Activated naive CD4-positive, alpha-beta T cell (primary cell): ENCODE results near the gene MED29.

Source experiments
- DNase-seq, 4 experiments: peaks; one replicate each; lab custom pipeline; 2025; lab: John Stamatoyannopoulos, UW

Gene MED29, protein sequence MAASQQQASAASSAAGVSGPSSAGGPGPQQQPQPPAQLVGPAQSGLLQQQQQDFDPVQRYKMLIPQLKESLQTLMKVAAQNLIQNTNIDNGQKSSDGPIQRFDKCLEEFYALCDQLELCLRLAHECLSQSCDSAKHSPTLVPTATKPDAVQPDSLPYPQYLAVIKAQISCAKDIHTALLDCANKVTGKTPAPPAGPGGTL

DNA sequence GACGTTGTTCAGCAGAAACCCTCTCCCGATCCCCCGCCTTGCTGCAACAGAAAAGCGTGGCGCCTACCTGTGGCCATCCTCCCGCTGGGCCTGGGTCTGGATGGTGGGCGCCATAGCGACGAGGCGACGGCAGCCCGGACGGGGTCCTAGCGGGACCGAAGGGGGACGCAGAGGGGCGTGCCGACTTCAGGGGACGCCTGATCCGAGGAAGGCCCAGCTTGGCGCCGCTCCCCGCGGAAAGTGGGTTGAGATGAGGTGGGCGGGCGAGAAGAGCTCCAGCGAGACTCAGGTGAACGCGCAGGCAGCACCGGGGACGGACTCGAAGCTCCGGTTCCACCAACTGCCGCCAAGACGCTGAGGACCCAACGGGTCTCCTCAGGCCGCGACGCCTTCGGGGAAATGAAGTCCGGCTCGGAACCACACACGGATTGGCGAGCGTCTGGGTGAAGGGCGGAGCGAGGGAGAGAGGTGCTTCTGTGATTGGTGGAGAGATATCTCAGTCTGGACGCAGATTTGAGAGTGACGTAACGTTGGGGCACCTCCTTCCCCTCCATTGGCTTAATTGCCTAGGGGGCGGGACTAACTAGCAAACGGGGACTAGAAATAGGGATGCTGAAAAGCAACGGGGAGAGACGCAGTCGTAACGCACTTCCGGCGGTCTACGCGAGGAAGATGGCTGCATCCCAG lies at the start of gene MED29, which contains the start of gene PAF1:
MED29 (plus strand) TSS at position 628 of the 687 bp plus-strand sequence; CDS start at position 673, 45 bp downstream.
PAF1 (minus strand) TSS at position 356 of the 687 bp plus-strand sequence; CDS start at position 114, 242 bp downstream.
- peak; percentile 80 to 95 (median 87) for DNase-seq

DNA sequence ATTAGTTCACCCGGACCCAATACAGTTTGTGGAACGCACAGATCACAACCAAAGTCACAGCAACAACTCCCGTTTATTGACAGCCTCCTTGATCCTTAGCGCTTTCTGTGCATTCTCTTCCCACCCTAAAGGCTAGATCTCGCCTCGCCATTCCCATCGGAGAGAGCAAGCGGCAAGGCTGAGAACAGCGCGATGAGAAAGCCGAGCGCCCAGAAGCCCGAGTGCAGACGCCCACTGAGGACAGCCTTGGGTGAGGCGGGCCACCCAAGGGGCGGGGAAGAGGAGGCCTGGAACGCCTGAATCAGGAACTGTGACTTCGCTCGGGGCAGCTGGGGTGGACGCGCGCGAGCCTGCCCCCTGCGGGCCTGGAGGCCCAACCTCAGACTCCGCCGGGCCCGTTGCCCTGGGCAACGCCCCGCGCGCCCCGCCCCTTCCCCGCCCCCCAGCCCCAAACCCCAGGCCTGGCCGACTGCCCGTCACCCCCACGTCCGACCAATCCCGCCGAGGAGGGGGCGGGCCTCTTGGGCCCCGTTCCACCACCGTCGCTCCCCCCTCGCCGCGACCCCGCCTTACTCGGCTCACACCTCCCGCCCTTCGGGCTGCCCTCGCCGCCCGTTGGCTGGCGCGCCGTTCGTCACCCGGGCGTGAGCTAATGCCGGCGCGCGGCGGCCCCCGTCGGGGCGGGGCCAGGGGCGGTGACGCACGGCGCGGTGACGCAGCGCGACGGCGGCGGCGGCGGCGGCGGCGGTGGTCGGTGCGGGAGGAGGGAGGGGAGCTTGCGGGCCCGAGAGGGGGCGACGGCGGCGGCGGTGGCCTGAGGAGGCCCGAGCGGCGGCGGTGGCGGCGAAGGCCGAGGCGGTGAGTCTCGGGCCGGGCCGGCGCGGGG lies 49.2 kb upstream of the MED29 start, which contains the start of gene SAMD4B:
SAMD4B (plus strand) TSS at position 703 of the 886 bp plus-strand sequence. CDS start 14,473 bp downstream, outside the sequence.
- DNase-seq, result peak; percentile 97 to 99 (median 98)

DNA sequence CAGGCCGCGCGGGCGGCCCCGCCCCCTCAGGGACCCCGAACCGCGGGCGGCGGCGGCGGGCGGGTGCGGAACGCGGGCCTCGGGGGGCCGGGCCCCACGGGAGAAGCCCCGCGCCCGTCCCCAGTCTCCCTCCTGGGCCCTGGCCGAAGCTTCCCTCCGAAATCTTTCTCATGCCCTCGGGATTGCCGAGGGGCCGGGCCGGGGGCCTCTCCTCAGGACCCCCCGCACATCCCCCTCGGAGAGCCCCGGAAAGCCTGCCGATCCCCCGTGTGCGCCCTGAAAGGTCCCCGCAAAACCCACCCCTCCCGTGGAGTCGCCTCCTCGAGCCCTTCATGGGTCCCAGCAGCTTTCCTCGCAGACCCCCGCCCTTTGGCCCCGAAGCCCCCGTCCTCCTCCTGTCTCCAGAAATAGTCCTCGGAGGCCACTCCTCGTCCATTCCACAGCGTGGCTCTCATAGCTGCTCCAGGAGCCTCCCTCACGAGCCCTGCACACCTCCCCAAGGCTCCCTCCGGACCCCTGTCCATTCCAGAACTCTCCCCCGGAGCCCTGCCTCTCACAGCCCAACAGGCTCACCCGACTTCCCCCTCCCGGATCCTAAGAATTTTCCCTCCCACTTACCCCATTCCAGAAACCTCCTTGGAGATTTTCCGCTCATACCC lies 48.4 kb upstream of the MED29 start:
- DNase-seq, result no peak

DNA sequence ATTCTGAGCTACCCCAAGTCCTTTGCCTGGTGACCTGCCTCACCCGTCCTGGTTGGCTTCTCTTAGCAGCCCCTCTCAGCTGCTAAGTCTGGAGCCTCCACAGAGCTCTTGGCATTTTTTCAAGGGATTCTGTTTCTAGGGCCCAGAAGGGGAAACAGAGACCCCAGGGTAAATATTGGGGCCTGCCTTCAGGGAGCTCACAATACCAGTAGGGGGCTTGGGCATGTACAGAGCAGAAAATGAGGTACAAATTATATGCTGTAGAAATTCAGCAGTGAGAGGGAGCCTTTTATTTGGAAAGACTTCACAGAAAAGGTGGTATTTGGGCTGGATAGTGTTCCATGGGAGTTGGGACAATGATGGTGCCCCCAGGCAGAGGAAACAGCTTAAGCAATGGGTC lies 45.2 kb upstream of the MED29 start:
- no peak for DNase-seq

DNA sequence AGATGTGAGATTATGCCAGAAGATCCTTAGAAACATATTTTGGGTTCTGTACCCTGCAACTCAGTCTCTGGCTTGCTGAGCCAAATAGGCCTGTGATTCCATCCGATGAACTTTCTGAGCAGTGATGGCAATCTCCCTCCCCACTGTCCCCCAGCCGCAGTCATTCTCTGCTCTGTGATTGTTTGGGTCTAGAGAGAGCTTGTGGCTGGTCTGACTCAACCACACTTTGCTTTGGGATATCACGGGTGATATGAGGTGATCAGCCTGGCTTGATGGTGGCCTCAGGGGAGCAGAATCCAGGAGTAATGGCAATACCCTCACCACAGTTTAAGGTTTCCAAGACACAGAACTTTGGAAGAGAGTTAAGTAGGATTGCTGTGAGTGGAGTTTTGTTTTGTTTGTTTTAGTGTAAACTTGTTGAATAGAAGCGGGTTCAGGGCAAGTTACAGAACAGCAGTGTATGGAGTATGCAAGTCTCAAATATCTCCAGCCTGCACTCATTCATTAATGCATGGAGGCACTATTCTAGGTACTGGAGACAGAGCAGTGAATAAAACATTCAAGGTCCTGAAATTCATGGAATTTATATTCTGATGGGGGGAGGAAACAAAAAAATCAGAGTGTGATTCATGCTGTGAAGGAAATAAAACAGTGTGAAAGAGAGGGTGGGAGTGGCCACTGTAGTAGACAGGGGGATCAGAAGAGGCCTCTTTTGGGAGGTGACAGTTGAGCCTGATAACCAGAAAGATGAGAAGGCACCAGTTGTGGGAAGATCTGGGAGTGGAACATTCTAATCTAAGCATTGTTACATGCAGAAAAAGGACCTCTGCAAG lies 43.6 kb upstream of the MED29 start:
- no peak for DNase-seq

DNA sequence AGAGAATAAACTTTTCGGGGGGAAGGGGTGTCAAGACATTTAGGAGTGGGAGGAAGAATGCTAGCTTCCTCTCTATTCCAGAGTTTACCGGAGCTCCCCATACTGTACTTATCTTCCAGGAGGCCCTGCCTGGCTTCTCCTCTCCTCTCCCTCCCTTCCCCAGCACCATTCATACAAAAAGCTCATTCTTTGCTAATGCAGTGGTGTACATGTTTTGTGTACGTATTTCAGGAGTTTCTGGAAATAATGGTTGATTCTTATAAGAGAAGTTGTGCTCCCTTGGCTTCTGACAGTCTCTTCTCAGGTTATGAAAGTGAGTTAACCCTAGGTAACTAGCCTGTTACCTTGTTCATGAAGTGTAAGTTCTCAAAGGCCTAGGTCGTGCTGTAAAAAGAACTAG lies 41.9 kb upstream of the MED29 start:
- DNase-seq, result no peak

DNA sequence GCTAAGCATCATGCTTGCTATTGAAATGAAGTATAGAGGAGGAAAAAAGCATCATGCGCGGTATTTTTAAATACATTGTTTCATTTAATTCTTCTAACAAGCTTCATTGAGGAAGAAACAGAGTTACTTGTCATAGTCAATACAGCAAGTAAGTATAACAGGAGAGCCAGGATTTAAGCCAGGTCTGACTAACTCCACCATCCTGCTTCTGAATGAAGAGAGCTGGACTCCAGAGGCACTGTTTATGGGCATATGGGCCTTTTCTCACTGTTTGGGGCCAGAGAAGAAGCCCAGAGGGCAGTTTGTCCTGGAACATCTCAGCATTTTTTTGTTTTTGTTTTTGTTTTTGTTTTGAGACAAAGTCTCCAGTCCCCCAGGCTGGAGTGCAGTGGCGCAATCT lies 41.0 kb upstream of the MED29 start:
- DNase-seq, result no peak

DNA sequence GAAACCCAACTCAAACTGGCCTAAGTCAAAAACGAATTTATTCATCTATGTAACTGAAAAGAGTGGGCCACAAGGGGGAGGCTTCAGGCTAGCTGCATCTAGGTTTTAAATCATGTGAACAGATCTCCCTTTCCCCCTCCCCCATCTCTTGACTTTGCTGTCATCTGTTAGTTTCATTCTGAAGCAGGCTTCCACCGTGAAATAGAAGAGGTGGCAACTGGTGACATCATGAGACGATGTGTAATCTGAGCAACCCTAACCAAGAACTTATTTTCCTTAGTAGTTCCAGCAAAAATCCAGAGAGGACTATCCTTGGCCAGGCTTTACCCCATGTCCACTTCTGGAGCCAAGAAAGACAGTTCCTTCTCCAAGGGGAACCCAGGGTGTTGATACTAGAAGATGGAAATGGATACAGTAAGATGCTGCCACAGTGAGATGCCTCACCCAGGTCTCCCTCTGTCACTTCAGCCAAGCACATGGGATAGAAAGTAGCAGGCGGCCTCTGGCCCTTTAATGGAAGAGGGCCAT lies 39.6 kb upstream of the MED29 start:
- DNase-seq, result no peak

DNA sequence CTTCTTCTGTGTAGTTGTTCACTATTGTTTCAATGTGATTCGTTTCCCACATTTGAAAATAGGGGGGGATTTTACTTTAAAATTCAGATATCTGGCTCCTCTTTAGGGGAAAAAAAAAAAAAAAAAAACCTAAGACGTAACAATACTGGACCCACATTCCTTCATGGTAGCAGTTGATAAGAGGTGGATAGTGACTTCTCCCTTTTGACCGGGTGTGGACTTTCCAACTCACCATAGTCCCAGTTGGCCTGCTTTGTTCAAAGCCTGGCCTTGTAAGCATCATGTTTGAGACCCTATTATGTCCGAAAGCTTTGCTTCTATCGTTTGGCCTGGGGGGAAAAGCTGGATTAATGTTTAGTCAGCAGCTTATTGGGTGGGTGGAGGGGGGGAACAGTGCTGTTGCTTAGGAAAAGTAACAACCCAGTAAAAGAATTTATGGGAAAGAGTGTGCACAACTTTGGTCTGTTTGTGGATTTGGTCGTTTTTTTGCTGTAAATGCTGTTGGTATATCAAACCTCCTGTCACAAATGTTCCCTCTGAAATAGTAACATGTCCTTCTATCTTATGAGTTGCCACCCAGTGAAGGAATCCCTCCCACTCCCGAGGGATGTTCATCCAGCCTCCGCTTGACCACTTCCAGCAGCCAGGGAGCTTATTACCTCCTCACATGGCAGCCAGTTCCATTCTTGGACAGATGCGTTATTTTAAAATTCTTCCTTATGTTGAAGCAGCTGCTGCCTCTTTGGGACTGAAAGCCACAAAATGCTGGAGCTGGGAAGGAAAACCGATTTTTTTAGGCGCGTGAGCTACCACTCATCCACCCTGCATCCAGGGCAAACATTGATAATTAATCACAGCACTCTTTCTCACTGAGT lies 38.6 kb upstream of the MED29 start:
- DNase-seq, result no peak

DNA sequence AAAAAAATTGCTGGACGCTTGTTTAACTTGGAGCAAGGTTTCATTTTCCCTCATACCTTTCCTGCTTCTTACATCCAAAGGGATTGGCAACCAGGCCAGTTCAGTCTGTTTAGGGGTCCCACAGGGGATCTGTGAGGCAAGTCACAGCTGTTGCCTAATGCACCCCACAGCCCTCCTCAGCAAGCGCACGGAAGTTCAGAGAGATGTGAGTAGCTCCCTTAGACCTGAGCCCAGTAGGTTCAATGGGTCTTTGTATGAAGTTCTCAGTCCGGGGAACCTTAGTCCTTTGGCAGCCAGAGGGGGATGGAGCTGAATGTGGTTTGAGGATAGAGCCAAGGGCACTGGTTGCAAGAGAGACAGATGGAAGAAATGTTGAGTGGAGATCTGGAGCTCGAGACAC lies 35.9 kb upstream of the MED29 start:
- no peak for DNase-seq

DNA sequence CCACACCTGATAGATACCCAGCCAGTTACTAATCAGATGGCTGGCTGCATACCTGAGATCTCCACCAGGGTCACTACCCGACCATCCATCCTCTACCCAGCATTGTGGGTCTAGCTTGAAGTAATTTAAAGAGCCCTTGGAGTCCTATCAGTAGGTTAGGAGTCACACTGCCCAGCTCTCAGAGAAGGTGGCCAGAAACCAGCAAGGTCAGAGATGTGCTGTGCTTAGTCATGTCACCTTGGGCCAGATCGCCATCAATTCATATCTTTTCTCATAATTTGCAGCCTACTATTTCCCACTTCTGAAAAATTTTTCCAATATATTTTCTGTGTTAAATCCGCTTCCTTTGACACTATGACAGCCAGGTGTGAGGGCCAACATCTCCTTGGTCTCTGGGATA lies 35.1 kb upstream of the MED29 start:
- no peak for DNase-seq

DNA sequence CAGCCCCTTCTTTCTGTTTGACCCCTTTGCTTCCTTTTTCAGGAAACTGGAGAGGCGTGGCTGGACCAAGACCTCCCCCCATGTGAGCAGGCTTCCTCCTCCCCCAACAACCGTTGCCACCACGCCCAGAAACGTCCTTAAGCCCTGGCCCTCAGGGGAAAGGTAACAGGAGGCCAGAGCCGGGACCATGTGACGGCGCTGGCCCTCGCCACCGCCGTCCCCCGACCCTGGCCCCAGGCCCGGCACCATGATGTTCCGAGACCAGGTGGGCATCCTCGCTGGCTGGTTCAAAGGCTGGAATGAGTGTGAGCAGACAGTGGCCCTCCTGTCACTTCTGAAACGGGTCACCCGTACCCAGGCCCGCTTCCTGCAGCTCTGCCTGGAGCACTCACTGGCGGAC lies 34.5 kb upstream of the MED29 start:
- no peak for DNase-seq

DNA sequence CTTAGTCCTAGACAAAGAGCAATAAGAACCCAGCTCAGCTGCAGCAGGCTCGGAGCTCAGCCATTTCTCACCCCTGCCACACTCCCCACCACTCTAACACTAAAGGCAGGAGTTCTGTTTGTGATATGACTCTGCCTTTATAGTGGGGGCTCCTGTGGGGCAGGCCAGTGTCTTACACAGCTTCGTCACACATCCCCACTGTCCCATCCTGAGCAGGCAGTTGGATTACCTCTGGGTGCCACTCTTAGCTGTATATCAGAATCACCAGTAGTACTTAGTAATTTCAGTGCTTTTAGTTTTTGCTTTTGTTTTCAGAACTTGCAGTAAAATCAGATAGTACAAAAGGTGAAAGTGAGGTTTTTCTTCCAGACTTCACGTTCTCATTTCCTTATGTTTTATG lies 32.2 kb upstream of the MED29 start:
- no peak for DNase-seq

DNA sequence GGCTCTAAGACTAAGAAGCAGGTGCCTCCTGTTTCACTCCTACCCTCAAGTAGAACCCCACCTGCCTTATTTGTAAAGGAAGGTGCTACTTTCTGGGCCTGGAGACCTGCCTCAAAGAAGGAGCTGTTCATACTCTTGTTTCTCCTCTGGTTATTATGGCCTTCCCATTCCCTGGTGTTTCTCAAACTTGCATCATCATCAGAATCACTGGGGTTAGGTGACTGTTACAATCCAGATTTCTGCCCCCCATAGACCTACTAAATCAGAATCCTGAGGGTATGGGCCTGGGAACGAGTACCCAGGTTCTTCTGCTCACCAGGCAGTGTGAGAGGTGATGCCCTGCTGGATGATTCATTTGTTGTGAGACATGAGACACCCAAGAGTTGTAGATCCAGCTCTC lies 30.6 kb upstream of the MED29 start:
- DNase-seq, result no peak

DNA sequence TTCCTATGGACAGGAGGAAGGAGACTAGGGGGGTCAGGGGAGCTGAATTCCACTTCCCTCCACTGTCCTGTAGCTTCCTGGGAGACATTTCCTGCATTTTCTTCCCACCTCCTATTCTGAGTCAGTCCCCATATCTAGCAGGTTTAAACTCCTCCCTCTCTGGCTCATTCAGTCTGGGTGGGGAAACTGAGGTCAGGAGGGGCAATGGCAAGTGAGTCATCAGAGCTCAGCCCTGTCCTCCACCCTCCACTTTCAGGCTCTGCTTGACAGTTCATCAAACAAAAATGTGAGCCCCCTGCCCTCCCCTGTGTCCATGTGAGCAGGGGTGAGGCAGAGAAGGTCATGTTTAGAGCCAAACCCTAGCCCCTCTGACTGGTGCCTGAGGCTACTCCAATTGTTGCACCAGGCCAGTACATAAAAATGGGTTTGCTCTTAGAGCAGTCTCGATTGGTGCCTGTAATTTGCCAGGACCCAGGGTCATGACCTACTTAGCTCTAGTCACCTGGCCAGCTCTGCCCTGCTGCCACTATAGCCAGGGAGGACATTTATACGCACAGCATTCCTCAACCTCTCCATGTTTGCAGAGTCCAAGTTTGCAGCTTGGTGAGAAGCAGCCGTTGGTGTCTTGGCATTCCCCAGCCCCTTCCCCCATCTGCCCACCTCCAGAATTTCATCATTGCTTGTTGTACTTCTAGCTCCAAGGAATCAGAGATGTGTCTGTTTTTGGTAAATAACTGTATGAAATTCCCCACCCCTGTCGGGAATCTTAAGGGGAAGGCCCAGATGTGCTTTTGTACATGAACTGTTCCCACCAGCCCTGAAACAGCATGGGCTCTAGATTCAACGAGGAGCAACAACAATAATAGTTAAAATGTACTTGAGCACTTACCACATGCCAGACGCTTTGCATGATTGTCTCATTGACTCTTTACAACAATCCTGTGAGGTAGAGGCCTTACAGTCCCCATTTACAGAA lies 28.2 kb upstream of the MED29 start:
- no peak for DNase-seq

DNA sequence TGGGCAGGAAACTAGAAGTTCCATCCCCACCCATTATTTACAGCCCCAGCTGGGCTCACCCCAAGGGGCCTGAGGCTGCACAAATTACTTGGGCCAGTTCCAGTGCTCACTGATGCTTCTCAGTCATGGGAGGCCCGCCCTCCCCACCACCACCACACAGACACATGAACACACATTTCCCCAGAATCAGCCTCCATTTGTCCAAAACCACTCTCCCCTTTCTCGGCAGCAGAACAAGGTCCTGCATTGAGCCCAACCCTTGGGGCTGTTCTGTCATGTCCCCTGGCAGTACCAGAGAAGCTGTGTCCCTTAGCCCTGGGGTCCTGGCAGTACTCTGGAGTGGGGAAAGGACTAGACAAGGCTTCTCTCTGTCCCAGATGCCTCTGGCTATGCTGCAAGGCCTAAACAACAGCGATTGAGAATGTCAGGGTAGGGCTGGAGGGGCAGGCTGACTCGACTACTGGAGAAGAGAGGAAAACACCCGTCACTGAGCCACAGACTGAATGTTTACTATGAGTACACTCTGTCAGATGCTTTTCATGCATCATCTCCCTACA lies 27.2 kb upstream of the MED29 start:
- DNase-seq, result no peak

DNA sequence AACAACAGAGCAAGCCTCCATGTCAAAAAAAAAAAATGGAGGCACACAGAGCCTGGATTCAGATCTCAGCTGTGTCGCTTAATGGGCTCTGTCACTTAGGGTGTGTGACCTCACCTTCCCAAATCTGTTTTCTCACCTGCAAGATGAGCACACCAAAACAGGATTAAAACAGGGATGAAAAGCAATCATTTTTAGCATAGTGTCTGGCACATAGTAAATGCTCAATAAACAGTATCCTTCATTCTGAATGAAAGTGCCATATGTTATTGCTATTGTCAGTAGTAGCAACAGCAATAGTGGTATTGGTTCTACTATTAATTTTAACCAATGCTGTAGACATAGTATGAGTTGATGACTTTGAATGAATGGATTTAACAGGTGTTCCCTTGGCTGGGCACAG lies 25.6 kb upstream of the MED29 start:
- no peak for DNase-seq

DNA sequence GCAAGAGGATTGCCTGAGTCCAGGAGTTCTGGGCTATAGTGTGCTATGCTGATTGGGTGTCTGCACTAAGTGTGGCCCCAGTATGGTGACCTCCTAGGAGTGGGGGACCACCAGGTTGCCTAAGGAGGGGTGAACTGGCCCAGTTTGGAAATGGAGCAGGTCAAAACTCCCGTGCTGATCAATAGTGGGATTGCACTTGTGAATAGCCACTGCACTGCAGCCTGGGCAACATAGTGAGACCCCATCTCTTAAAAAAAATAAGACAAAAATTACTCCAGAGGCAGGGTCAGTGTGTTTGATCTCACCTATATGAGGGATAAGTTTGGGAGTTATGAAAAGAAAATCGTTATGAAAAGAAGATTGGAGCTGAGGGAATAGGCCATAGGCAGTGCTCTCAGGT lies 22.0 kb upstream of the MED29 start:
- no peak for DNase-seq
